HG02938 (cell line): ENCODE results near the gene NEDD1.

ENCODE experiments used
- ATAC-seq: cut with Tn5 transposase; IDR thresholded peaks from one replicate; pipeline ENCODE4 v1.9.1; 2021; ENCODE audit warnings: mild to moderate bottlenecking, moderate library complexity; ENCODE audit not compliant: unreplicated experiment

The NEDD1 gene

GRCh38 chr12:96897421-96897820 lies 9.6 kb upstream of the NEDD1 start:
- ATAC-seq, result no peak

GRCh38 chr12:96901175-96901574 lies 5.9 kb upstream of the NEDD1 start:
- ATAC-seq, result no peak

GRCh38 chr12:96902076-96902475 lies 5.0 kb upstream of the NEDD1 start:
- no peak for ATAC-seq

GRCh38 chr12:96906498-96906848 lies 584 bp upstream of the NEDD1 start:
- ATAC-seq, result no peak

GRCh38 chr12:96907671-96908422 lies 790 bp downstream of the NEDD1 start:
- ATAC-seq, result peak; percentile 29

- no peak for ATAC-seq
Measured at GRCh38 chr12:96908423-96908675, 1.3 kb downstream of the NEDD1 start.

GRCh38 chr12:96912261-96912660 lies 5.2 kb downstream of the NEDD1 start:
- no peak for ATAC-seq

- no peak for ATAC-seq
Measured at GRCh38 chr12:96912943-96913342, 5.9 kb downstream of the NEDD1 start.

- ATAC-seq, result no peak
Measured at GRCh38 chr12:96919510-96920210, 12.6 kb downstream of the NEDD1 start.

- peak; percentile 45 for ATAC-seq
Measured at GRCh38 chr12:96948782-96949181, 41.7 kb downstream of the NEDD1 start.

GRCh38 chr12:96979532-96979931 lies 72.5 kb downstream of the NEDD1 start:
- ATAC-seq, result no peak

GRCh38 chr12:96980991-96981414 lies 73.9 kb downstream of the NEDD1 start:
- ATAC-seq, result no peak

- ATAC-seq, result no peak
Measured at GRCh38 chr12:96981911-96982310, 74.9 kb downstream of the NEDD1 start.

GRCh38 chr12:96982671-96983070 lies 75.6 kb downstream of the NEDD1 start:
- no peak for ATAC-seq

- peak; percentile 63 for ATAC-seq
Measured at GRCh38 chr12:96985515-96986362, 78.7 kb downstream of the NEDD1 start.

- ATAC-seq, result no peak
Measured at GRCh38 chr12:96986883-96987523, 79.9 kb downstream of the NEDD1 start.

- no peak for ATAC-seq
Measured at GRCh38 chr12:96988919-96989318, 81.9 kb downstream of the NEDD1 start.

- ATAC-seq, result no peak
Measured at GRCh38 chr12:96989916-96990315, 82.9 kb downstream of the NEDD1 start.

- ATAC-seq, result no peak
Measured at GRCh38 chr12:96994900-96995299, 87.8 kb downstream of the NEDD1 start.

GRCh38 chr12:96995861-96996260 lies 88.8 kb downstream of the NEDD1 start:
- ATAC-seq, result no peak

GRCh38 chr12:96997797-96998484 lies 90.9 kb downstream of the NEDD1 start:
- no peak for ATAC-seq
